Non-pigmented ciliary epithelial cell (primary cell): ENCODE data around the gene SORL1.
"Not testable (repeated sequence)": the region's sequence is repeated elsewhere in the genome, so short reads cannot be mapped to it uniquely, and the experiment has no call there.

Experiments
- DNase-seq: peaks from one replicate; pipeline ENCODE4 v3.0.0-alpha.2; 2010; ENCODE audit warnings: low read depth

SORL1 gene

DNA sequence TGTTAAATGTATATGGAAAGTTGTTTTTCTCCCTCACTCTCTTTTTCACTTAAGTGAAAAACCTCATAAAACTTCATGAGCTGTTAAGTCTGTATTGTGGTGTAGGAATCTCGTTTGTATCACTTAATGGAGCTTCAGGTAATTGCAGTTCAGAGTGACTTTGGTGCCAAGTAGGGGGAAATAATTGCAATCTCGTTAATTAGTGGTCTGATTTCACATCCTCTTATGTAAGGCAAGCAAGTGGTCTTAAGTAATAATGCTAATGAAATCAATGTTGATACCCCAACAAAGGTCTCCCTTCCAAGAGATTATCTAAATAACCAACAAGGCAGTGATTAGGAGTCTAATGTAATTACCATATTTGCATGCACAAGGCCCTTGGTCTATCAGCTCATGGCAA is 174.9 kb downstream of the SORL1 start:
- DNase-seq = no peak

GRCh38 chr11:121630041-121630440 is 177.9 kb downstream of the SORL1 start:
- DNase-seq = peak; percentile 73

DNA sequence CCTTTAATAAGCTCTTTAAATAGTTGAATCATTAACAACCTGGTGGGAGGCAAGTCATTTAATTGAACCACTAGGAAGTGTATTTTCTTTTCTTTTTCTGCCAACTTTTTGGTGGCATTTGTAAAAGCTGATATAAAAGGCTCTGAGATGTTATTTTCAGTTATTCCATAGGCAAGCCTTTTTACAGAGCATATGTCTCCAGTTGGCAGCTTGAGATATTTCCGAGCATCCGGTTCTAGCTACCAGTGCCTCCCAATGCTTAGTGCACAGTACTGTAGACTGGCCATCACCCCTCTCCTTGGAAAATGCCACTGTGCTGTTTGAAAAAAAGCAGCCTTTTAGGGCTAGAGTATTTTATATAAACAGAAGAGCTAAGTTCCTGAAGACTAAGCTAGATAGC is 179.3 kb downstream of the SORL1 start:
- DNase-seq = no peak

- no peak for DNase-seq
Observed at GRCh38 chr11:121634273-121634672, 182.2 kb downstream of the SORL1 start.

- peak; percentile 87 for DNase-seq
Observed at GRCh38 chr11:121634889-121635288, 182.8 kb downstream of the SORL1 start.

DNA sequence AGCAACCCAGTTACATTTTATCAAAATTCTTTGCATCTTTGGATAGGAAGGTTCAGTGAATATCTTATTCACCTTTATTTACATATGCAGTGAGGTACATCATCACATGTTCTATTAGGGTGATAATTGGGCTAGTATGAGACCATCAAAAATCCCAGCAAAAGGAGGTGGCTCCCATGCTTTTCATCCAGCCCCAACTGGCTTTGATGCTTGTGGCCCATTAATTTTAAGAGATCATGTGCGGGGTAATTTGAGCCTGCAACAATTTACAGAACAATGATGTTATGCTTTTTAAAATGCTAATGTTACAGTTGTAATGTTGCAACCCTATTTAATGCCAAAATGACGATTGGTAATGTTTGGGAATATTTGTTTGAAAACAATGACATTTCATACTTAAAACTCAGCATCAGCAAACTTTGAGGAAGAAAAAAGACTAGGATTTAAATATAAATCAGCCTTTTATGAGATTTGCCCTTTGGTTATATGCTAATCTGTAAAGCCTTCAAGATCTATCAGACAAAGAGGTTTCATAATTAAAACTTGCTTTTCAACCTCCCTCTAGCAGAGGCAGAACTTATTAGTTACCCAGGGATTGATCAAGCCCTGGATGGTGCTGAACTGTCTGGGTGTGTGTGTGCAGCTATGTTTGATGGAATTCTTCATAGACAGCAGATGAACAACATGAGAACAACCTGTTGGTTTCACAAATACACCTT is 184.1 kb downstream of the SORL1 start:
- no peak for DNase-seq

GRCh38 chr11:121636800-121637176 is 184.7 kb downstream of the SORL1 start:
- no peak for DNase-seq

DNA sequence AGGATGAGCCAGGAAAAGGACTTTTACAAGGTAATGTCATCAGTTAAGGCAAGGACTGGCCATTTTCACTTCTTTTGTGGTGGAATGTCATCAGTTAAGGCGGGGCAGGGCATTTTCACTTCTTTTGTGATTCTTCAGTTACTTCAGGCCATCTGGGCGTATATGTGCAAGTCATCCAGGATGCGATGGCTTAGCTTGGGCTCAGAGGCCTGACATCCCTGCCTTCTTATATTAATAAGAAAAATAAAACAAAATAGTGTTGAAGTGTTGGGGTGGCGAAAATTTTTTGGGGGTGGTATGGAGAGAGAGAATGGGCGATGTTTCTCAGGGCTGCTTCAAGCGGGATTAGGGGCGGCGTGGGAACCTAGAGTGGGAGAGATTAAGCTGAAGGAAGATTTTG is 185.5 kb downstream of the SORL1 start:
- not testable (repeated sequence) for DNase-seq

DNA sequence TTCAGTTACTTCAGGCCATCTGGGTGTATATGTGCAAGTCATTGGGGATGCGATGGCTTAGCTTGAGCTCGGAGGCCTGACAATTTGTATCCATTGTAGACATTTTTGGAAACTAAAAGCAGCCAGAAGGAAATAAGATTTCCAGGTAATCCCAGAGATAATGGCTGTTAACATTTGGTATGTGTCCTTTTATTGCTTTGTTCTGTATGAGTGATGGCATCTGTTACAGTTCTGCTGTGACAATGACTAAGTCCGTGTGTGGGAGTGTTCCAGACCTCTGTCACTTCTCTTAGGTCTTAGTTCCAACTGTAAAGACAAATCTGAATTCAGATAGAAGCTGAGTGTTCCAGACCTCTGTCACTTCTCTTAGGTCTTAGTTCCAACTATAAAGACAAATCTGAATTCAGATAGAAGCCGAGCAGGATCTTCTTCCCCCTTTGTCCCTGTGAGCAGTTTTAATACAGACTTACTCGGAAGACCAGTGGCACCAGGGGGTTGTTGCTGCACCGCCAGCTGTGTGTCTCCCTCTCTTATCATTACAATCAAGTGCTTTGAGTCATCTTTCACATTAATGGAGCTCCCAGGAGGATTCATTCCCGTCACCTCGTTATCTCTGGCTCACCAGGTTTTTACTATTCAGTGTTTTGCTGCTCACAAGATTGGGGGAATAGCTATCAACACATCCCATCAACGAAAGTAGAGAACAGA is 191.5 kb downstream of the SORL1 start:
- DNase-seq = no peak

DNA sequence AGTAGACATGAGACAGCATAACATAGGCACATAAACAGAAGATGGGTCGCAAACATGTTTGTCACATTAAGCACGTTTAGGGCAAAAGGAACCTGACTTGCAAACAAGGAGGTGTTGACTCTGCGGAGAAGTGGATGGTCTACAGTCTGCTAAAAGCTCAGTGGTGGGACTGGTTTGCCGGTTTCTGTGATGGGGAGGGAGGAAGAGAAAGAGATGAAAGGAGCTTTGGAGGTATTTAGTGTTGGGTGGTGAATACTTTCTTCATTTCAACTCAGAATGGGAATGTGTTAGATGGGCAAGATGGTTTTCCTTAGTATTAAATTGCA is 192.0 kb downstream of the SORL1 start:
- no peak for DNase-seq

- DNase-seq = no peak
Observed at GRCh38 chr11:121645001-121645400, 192.9 kb downstream of the SORL1 start.

DNA sequence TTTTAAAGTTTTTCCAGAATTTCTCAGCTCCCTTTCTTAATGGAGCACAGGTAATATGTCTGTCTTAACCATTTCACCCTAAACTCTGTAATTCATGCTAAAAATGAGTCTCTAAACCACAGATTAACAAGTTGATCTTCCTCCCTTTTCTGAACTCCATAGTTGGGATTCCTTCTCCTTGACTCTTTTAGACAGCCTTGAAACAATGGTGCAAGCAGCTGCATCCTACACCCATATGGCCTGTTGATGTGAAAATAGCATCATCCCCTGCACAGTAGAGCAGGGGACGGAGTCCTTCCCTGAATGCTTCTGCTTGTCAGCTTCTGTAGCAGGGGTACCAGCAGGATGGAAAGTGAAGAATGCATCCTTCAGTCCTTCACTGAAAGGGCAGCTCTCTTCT is 193.5 kb downstream of the SORL1 start:
- no peak for DNase-seq

- no peak for DNase-seq
Observed at GRCh38 chr11:121648306-121648705, 196.2 kb downstream of the SORL1 start.

GRCh38 chr11:121649798-121650197 is 197.7 kb downstream of the SORL1 start:
- DNase-seq = no peak

- no peak for DNase-seq
Observed at GRCh38 chr11:121650351-121651256, 198.5 kb downstream of the SORL1 start.

- no peak for DNase-seq
Observed at GRCh38 chr11:121651257-121651605, 199.1 kb downstream of the SORL1 start.

DNA sequence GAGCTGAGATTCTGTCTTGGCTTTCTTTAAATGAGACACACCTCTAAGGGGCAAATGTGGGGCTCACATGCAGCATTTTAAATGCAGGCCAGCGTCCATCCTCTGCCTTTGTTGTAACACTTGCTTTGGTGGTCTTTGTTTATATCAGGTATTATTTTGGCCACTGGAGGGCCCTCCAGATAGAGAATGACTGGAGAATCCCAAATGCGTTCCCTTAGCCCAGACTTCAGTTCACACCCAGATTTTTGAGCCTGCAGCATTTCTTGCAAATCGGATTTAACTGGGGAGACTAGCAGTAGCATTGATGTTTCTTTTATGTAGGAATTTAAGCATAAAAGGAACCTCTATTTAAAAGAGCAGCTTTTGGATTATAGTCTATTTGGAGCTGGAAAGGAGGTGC is 200.9 kb downstream of the SORL1 start:
- no peak for DNase-seq

DNA sequence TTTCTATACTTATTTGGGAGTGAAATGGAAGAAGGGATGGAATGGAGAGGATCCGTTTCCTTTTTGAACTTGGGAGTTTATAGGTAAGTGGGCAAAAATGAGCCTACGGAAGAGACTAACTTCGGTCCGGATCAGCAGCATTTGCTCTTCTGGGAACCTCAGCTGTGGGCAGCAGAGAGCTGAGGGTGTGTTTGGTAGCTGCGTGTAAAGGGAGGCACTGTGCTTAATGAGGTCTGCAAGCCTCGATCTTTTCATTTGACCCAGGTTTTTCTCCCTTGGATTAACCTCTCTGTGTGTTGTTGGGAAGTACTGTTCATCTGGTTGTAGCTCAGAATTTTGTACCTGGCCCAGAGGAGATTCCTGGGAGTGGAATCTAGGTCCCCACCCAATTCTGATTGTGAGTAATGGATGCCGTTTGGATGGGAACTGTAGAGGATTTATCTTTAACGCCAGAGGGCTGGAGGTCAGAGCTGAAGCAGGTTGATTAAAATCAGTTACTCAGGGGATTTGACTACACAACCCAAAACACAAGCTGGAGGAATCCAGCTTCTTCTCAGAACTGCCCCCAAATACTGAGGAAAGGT is 202.2 kb downstream of the SORL1 start:
- DNase-seq = no peak

DNA sequence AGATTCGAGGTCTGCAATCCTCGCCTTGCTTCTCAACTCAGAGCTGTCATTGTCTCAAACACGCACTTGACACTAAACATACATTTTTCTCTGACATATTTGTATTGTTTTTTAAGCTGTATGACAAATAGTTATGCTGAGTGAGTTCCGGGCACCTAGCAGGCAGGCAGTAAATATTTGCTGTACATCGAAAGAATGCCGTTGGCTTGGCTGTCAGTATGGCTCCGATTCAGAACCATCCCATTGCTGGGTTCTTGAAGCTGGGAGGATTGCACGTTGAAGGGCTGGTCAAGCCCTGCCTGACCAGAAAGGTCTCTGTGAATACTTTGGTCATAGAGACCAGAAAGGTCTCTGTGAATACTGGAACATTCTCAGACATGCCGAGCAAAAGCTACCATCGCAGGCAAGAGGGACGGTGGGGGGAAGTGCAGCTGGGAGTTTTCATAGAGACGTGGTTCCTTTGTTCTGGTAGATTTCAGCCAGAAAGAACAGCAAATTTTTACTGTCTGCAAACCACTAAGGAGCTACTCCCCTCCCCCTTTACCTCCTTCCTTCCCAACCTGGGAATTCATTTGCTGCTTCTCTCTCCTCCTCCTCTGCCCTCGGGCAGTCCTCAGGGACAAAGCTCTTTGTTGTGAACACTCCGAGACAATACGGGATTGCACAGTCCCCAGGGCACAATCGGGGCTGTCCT is 202.9 kb downstream of the SORL1 start:
- DNase-seq = no peak

DNA sequence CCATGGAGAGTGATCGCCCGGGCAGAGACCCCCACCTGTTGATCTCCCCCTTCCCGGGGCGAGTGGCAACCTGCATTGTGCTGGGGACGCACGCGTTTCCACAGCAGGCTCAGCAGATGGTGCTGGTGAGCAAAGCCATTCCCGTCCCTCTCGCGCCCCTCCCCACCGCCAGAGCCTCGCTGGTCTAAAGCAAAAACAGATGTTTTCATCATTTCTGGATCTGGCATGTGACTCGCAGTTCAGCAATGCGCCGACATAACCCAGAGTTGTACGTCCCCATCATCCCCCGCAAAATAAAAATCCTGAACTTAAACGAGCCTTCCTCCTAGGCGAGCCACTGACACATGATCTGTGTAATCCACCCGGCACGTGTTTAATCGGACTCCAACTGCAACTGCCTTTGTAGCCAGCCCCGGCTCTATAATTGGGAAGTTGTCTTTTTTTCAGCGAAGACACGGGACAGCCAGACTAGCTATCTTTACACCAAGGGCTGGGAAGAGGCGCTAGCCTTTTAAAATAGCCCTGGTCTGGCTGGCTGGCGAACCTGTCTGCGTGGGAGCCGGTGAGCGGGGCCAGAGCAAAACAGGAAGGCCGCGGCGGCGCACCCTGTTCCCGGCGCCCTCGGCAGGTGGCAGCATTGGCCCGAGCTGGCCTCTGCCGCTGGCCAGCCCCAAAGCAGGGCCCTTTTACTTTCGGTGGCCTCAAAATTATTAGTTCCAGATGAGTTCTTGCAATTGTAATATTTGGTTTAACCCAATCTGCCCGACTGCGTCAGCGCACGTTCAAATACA is 203.6 kb downstream of the SORL1 start:
- peak; percentile 93 for DNase-seq
